GM18951 (cell line): ENCODE measurements around the gene CXCR1.

Source experiments
- POLR2A ChIP-seq: IDR thresholded peaks from 4 replicates; pipeline ENCODE4 v1.6.1; 2011; ENCODE audit warnings: mild to moderate bottlenecking; ENCODE audit not compliant: insufficient read length, insufficient read depth; ENCODE audit errors: extremely low read depth
- in situ Hi-C: fragments of 300-500 bp; cut with MboI; formaldehyde crosslinking; loops from one replicate; pipeline ENCODE4 v1.12.0; 2022; ENCODE audit warnings: low sequenced_read_pairs, mixed read lengths, inconsistent platforms; ENCODE audit not compliant: unreplicated experiment

The CXCR1 gene

GRCh38 chr2:218166791-218167190 is at the start of gene CXCR1:
CXCR1 (minus strand) TSS chr2:218166962; CDS start chr2:218165211, 1,751 bp downstream.
- in situ Hi-C loops, result no loop called here
- TF ChIP-seq POLR2A, result no peak

DNA sequence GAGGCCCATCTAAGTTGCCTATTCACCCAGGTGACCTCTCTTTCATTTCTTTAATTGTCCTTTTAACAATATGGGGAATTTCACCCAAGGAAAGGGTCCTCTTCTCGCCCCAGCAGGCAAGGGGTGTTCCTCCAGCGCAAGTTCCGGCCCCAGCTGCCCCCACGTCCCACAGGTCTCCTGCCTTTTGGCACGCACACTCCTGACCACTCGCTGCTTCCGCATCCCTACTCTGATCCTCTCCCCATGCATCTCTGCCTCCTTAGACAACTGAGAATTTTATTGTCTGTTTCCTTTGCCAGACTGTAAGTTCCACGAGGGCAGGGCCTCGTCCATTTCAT is 49.5 kb upstream of the CXCR1 start:
- no peak for TF ChIP-seq POLR2A

DNA sequence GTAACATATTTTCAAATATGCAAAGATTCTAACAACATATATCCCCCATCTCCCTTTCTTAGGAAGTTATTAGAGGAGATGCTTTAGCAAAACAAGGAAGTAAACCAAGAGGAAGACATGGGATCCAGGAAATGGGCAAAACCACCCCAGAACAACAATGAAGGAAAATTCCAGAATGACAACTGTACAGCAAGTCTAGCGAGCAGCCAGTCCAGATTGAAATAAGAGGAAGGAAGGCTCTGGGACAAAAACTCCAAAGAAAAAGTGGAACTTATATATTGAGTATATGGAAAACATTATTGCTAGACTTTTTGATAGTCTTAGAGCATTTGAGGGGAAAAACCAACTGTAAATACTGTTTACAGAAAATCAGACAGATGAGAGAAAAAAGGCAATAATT is 47.4 kb upstream of the CXCR1 start:
- TF ChIP-seq POLR2A, result no peak
- in situ Hi-C loops, result no loop called here

More for the DNA sequence above, 49.5 kb upstream of the CXCR1 start:
- in situ Hi-C loops, result no loop called here

DNA sequence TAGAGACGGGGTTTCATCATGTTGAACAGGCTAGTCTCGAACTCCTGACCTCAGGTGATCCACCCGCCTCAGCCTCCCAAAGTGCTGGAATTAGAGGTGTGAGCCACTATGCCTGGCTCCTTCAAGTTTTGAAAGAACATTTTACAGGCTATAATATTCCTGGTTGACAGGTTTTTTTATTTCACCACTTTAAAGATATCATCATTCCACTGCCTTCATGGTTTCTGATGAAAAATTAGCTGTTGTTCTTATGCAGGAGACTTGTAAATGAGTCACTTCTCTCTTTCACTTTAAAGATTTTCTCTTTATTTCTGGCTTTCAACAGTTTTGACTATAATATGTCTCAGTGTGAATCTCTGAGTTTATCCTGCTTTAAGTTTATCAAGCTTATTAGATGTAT is 42.3 kb upstream of the CXCR1 start:
- no peak for TF ChIP-seq POLR2A
- in situ Hi-C loops, result no loop called here

GRCh38 chr2:218202266-218202665 is 35.5 kb upstream of the CXCR1 start:
- no peak for TF ChIP-seq POLR2A
- in situ Hi-C loops, result no loop called here

DNA sequence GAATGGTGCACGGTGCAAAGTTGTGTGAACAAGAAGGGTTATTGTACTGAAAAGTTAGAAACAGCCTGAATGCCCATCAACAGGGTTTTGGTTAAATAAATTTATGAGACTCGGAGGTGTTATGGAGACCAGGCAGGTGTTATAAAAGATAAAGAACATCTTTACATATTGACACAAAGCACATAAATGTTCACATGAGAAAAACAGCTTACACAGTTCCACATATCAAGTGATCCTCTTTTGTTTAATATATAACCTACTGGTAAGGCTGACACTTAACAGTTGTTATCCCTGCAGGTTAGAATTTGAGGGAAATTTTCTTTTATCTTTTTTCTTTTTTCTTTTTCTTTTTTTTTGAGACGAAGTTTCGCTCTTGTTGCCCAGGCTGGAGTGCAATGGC is 30.2 kb upstream of the CXCR1 start:
- in situ Hi-C loops, result no loop called here
- TF ChIP-seq POLR2A, result no peak

GRCh38 chr2:218194880-218195279 is 28.1 kb upstream of the CXCR1 start:
- no peak for TF ChIP-seq POLR2A
- in situ Hi-C loops, result no loop called here

- TF ChIP-seq POLR2A, result no peak
- in situ Hi-C loops, result no loop called here
Observed at GRCh38 chr2:218193701-218194100, 26.9 kb upstream of the CXCR1 start.

GRCh38 chr2:218192902-218193430 is 26.2 kb upstream of the CXCR1 start:
- no peak for TF ChIP-seq POLR2A
- in situ Hi-C loops, result no loop called here

DNA sequence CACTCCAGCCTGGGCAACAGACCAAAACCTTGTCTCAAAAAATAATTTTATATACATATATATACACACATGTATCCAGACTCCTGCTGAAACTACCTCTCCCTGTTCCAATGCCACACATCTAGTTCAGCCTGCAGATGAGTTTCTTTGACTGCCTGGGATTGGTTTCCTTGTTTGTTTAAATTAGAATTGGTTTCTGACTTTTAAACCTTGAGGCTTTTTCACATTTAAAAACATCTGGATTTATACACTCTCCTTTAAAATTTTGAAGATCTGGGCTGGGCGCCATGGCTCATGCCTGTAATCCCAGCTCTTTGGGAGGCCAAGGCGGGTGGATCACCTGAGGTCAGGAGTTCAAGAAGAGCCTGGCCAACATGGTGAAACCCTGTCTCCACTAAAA is 21.8 kb upstream of the CXCR1 start:
- no peak for TF ChIP-seq POLR2A
- in situ Hi-C loops, result no loop called here

DNA sequence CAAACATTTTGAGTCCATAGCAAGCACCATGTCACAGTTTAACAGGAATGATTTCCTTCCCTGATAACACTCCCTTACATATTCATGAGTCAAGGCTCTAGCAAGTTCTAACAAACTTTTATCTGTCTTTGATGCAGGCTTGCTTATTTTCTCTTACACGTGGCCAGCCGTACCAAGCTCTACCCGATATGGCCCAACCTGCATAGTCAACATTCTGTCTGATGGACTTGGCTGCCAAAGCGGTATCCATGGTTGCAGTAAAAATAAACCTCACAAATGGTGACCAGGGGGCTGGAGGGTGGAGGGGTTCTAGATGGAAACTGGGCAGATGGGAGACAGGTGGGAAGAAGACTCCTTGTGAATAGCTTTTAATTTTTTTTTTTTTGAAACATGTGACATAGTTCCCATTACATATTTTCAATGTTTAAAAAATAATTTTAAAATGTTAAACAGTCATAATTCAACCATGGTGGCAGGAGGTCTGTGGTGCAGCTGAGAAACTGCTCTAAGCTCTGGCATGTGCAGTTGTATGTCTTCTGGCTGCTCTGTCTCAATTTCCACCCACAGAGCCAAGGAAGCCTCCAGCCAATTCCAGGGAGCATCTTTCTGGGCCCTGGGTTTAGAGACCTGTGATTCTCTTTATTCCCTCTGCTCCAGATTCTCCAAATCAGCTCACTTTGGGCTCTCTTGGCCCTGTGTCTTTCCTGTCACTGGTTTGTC is 20.7 kb upstream of the CXCR1 start:
- in situ Hi-C loops, result no loop called here
- TF ChIP-seq POLR2A, result no peak

DNA sequence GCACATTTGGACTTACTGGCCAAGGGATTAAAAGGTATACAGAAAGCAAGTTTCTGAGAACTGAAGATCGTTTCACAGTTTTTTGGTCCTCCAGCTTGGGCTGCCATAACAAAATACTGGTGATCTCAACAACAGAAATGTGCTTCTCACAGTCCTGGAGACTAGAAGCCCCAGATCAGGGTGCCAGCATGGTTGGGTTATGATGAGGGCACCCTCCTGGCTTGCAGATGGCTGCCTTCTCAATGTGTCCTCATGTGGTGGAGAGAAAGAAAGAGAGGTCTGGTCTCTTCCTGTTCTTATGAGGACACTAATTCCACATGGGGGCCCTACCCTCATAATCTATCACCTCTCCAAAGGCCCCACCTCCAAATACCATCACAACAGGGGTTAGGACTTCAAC is 20.1 kb upstream of the CXCR1 start:
- TF ChIP-seq POLR2A, result no peak
- in situ Hi-C loops, result no loop called here

DNA sequence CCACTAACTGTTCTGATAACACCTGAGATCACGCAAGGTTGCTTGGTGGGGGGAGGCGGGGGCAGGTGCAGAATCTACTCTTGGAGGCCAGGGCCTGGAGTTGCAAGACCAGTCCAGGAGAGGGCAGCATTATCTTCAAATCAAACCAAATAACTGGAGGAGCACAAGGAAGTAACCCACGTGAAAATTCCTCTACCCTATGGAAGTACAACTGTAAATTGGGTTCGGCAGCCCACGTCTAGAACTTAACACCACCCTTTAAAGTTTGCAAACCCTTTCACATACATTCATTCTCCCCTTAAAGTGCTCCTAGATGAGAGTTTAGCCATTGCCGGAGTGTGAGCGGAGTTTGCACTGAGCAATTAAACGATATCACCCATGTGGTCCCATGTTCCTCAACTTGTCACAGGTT is 19.6 kb upstream of the CXCR1 start:
- in situ Hi-C loops, result no loop called here
- no peak for TF ChIP-seq POLR2A

GRCh38 chr2:218184331-218184730 is 17.6 kb upstream of the CXCR1 start:
- TF ChIP-seq POLR2A, result no peak
- in situ Hi-C loops, result no loop called here
